Skeletal muscle tissue (tissue), 4 donors: ENCODE results near the gene TRIAP1. TPM values are rescaled to one million over a fixed set of nuclear protein-coding genes. Genes with fewer than 3 reads are reported as not detected.

Experiments
- H3K27ac ChIP-seq: one replicate; pipeline ENCODE4 v1.7.0; 2013; ENCODE audit warnings: mild to moderate bottlenecking, low read depth, low read length, inconsistent platforms
- H3K27me3 ChIP-seq, 3 donors: one replicate each; pipeline ENCODE4 v1.7.0; 2013; ENCODE audit warnings: low read length in 3 of 3; ENCODE audit not compliant: control insufficient read depth in 3 of 3, insufficient read depth in 3 of 3
- H3K36me3 ChIP-seq, 3 donors: one replicate each; pipeline ENCODE4 v1.7.0; 2013; ENCODE audit warnings: low read length in 3 of 3; ENCODE audit not compliant: control insufficient read depth in 3 of 3, insufficient read depth in 3 of 3
- H3K4me1 ChIP-seq, 3 donors: one replicate each; pipeline ENCODE4 v1.7.0; 2013; ENCODE audit warnings: low read length in 3 of 3, mild to moderate bottlenecking in 3 of 3; ENCODE audit not compliant: control insufficient read depth in 3 of 3, insufficient read depth in 3 of 3
- H3K4me3 ChIP-seq, 3 donors: one replicate each; pipeline ENCODE4 v1.7.0; 2013; ENCODE audit warnings: low read length in 3 of 3
- H3K9ac ChIP-seq, 3 donors: one replicate each; pipeline ENCODE4 v1.7.0; 2013; ENCODE audit warnings: low read length in 3 of 3, mild to moderate bottlenecking in 3 of 3, moderate library complexity in 2 of 3, low read depth in 1 of 3
- H3K9me3 ChIP-seq, 3 donors: one replicate each; pipeline ENCODE4 v1.7.0; 2013; ENCODE audit warnings: low read length in 3 of 3; ENCODE audit not compliant: control insufficient read depth in 3 of 3
- total RNA-seq: library from RNA; depleted of rRNA; stranded (reverse); fragments of >200 nt; gene quantifications from one replicate; pipeline ENCODE4 v1.2.3, GENCODE V29; 2014
- donor health status: Osteomylitis.

Gene TRIAP1
- total RNA-seq, 1 donor from 2014 or later = 18.8 TPM

GRCh38 chr12:120394483-120395367 is 51.5 kb downstream of the TRIAP1 start:
- Histone ChIP-seq H3K9me3 (no peaks in the 10 kb centered on the region), H3K27me3 (peaks cover 15 to 35% (median 30%) of the 10 kb centered on the region in 3 donors), H3K4me3 (no peak overlapping the region), H3K4me1 (no peaks in the 10 kb centered on the region), H3K9ac (no peak overlapping the region), H3K27ac (no peak overlapping the region), H3K36me3 (no peaks in the 10 kb centered on the region)

Other genes with a start within 250 kb of the TRIAP1 start
- 2,458 TPM for gene RPLP0, start 245.3 kb downstream of the TRIAP1 start, total RNA-seq
- 20.9 TPM for gene PXN, start 180.7 kb downstream of the TRIAP1 start, total RNA-seq
- gene RNU4-2, start 154.5 kb downstream of the TRIAP1 start, total RNA-seq = under 0.01 TPM
- under 0.01 TPM for gene RNU4-1, start 153.1 kb downstream of the TRIAP1 start, total RNA-seq
- gene SIRT4, start 144.1 kb downstream of the TRIAP1 start, total RNA-seq = 3.7 TPM
- not detected for gene PLA2G1B, start 118.6 kb downstream of the TRIAP1 start, total RNA-seq
- gene MSI1, start 77.2 kb downstream of the TRIAP1 start, total RNA-seq = 1.0 TPM
- 231 TPM for gene COX6A1, start 8.3 kb downstream of the TRIAP1 start, total RNA-seq
- 9.9 TPM for gene GATC, start 60 bp upstream of the TRIAP1 start, total RNA-seq
- 79.9 TPM for gene SRSF9, start 23.4 kb upstream of the TRIAP1 start, total RNA-seq
- 162 TPM for gene DYNLL1, start 49.7 kb upstream of the TRIAP1 start, total RNA-seq
- 29.7 TPM for gene COQ5, start 82.8 kb upstream of the TRIAP1 start, total RNA-seq
- 118 TPM for gene RNF10, start 88.0 kb upstream of the TRIAP1 start, total RNA-seq
- 29.2 TPM for gene POP5, start 135.0 kb upstream of the TRIAP1 start, total RNA-seq
- gene CABP1, start 194.2 kb upstream of the TRIAP1 start, total RNA-seq = 0.52 TPM
- gene MLEC, start 240.8 kb upstream of the TRIAP1 start, total RNA-seq = 50.6 TPM